GM19193 (cell line): ENCODE measurements around the gene PMM2.

Source experiments
- POLR2A ChIP-seq: IDR thresholded peaks from 4 replicates; pipeline ENCODE4 v1.6.1; 2011; ENCODE audit not compliant: insufficient read depth, insufficient read length; ENCODE audit errors: extremely low read depth

PMM2 gene

DNA sequence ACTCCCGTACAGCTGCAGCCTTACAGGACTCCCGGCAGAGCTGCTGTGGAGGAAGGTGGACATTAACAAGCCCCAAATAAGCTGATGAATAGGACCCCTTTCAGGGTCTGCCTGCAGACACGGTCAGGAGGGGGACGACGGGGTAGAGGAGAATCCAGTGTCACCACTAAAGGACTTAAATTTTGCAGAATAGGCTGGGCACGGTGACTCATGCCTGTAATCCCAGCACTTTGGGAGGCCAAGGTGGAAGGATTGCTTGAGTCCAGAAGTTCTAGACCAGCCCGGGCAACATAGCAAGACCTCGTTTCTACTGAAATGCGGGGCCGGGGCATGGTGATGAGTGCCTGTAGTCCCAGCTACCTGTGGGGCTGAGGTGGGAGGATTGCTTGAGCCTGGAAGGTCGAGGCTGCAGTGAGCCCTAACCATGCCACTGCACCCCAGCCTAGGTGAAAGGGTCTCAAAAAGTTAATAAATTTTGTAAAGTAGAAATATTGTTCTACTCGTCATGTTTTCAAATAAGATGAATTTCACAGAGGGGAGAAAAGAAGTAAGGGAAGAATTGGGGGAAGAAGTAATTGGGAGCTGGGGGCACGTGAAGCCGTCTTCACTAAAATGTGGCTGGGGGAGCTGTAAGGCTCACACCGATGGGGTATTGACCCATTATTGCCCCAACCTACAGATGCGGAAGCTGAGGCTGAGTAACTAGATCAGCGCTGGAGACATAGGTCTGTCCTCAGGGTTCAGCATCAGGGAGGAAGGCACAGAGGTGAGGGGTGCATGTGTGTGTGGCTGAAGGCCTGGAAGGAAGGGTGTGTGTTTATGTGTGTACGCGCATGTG lies 89.2 kb downstream of the PMM2 start:
- TF ChIP-seq POLR2A, result no peak

GRCh38 chr16:8887431-8887765 lies 89.8 kb downstream of the PMM2 start:
- no peak for TF ChIP-seq POLR2A

DNA sequence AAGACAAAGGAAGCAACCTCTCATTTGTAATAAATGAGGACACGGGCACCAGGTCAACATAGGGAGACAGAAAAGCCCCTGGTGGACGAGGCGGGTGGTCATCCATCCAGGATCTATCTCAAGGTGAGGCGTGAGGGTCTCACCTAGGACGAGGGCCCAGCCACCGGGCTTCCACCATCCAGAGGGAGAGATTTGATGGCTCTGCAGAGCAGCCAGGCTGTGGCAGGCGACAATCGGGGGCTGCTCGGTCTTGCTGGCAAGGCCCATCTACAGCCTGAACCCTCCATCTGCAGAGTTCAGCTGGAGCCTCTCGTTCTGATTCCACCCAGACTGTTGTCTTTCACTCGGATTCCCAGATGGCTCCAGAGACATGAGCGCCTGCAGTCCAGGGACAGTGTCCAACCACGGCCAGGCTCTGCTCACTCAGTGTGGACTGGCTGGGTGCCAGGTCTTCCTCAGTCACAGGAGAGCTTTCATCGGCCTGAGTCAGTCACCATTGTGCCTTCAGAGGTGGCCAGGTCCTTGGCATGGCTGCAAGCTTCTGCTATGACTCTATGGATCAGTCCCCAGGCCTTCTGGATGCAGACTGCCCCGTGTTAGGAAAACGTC lies 90.4 kb downstream of the PMM2 start:
- TF ChIP-seq POLR2A, result no peak

- TF ChIP-seq POLR2A, result no peak
Observed at GRCh38 chr16:8888951-8889892, 91.6 kb downstream of the PMM2 start.

DNA sequence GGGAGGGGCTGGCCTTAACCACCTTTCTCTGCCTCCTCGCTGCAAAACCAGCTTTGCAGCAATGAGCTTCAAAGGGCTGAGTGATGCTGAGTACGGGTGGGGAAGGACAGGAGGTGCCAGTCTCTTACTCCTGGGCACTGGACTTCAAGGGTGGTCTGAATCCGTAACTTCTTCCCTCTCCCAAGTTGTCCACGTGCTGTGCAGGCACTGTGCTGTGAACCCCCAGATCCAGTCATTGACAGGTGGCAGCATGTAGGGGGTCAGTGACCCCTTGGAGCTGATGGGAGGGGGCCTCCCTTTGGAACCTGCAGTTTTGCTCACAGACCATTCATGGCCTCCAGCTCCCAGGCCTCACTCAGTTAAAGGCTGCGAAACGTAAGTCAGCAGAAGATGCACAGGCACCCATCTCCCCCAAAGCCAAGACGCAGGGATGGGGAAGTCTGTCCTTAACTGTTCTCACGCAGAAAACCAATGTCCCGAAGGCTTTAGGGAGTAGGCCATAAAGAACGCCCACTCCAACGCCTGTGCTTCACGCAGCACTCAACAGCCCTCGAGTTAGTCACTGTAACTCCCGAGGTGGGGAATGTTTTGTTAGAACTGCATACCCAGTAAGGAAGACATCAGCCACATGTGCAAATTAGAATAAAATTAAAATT lies 92.4 kb downstream of the PMM2 start:
- no peak for TF ChIP-seq POLR2A

DNA sequence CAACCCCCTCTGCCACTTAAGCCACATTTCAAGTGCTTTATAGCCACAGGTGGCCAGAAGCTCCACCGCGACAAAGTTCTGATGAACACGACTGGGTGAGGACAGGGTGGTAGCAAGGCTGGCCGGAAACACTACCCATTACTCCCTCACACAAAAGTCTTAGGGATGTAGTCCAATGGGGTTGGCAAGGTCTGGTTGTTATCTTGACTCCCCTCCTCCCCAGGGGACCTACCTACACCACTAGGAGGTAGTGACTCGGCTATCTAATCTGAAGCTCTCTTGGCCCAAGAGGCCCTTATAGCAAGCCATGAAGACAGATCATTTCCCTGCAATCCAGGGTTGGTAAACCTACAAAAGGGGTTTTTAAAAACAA lies 92.9 kb downstream of the PMM2 start:
- no peak for TF ChIP-seq POLR2A

DNA sequence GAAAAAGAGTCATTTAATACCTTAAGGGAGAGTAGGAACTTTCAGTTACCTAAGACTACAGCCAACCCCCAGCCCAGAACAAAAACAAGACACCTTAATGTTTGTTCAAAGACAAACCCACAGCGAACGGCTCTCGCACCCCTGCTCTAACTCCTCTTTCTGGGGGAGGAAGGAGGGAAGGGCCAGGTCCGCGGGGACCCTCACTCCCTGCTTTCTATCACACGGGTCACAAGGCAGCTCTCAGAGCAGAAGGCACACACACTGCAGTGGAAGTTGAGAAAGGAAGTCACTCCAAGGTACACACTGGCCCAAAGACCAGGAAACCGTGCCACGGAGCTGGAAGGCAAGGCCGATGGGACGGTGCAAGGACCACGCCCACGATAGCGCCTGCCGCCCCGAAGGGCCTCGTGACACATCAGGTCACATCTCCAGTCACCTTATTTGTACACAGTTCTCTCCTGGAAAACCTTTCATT lies 94.5 kb downstream of the PMM2 start:
- peak; percentile 21 for TF ChIP-seq POLR2A

GRCh38 chr16:8893426-8893825 lies 95.8 kb downstream of the PMM2 start:
- TF ChIP-seq POLR2A, result no peak

DNA sequence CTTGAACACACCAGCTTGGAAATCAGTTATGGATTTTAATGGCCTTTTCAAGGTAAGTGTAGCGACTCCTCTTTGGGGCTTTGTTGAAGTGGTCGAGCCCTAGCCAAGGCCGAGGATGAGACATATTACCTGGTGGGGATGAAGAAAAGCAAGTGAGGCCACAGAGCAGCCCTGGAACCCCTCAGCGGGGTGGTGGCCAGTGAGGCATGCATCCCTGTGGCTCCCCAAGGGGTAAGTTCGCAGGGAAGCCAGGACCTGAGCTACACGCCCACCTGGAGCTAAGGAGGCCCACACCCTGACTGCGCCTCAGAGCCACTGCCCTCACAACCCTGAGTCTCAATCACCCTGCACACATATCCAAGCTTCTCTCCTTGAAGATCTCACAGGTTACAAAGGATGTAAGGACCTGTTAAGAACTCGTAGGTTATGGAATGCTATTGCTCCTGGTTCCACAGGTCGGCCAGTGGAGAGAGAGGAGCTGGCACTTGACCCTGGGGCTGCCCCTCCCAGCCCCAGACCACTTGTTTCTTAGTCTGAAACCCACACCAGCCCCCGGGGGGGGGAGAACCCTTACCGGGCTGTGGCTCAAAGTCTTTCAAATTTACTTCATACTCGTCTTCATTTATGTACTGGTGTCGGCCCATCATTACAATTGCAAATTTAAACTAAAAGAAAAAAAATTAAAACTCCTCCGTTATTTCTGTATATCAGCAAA lies 96.5 kb downstream of the PMM2 start:
- TF ChIP-seq POLR2A, result no peak

DNA sequence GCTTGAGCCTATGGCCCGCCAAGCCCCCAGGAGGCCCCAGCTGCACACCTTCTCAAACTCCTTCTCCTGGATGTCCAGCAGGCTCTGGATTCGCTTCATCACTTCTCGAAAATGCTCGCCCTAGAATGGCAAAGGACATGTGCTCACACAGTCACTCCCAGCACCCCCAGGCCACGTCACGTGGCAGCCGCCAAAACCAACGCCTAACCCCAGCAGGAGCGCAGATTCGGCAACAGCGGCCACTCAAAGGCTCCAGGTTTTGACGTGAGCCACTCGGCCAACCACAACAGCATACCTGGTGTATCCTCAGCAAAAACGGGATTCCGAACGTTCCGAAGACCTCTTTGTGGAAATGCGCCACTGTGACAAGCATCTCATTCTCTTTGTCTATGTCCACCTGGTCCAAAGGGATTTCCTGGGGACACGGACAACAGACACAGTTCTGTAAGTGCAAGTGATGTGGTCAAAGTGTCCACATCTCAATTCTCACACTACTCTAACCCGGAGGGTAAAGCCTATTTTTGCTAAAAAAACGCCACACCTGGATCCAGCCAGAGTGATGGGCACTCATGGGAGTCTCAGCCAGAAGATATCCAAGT lies 97.2 kb downstream of the PMM2 start:
- no peak for TF ChIP-seq POLR2A

DNA sequence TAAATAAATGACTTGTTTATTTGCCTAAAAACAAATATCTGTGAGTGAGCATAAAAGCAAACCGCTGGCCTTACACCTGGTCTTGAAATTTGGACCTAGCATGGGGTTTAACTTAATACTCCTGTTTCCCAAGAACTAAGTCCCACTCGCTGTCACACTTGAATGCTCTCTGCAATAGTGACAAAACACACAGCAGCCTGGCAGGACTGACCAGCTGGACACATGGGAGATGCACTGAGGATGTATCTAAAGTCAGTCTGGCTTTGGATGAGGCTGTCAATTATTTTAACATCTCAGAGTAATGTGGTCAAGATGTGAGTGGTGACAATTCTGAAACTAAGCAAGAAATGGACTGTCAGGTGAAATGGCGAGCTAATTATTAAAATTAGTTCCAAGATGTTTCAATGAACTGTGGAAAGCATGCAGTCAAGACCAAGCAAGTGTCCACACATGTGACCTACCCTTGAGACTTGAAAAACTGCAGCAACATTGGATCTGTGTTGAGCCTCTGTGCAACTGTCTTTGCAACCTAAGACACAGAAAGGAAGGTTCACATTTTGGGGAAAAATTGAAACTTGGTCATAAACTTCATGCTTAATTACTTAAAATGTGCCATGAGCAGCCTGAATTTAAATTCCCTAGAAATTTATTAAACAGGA lies 101.2 kb downstream of the PMM2 start:
- TF ChIP-seq POLR2A, result no peak
